ENCODE data around the gene DCAKD.

The DCAKD gene

DNA sequence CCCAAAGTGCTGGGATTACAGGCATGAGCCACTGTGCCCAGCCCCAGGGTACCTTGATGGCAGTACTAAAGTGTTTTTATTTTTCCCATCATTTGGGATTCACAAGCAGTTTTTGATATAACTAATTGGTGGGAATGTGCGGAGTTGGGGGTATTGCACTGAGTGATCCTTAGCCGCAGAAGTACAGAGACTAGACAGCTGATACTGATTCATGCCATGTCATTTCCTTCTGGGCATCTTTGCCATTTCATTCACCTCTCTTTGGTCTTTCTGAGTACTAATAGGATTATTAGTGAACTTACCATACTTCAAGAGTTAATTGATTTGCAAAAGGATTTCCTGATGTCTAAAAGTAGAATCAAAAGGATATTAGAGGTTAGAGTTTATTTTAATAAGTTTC lies 19.4 kb upstream of the DCAKD start:
- H3K4me3 ChIP-seq (replicated peaks; ENCODE audit: low read depth, low read length), result no peak overlapping the region
- TF ChIP-seq, protein P1, sequence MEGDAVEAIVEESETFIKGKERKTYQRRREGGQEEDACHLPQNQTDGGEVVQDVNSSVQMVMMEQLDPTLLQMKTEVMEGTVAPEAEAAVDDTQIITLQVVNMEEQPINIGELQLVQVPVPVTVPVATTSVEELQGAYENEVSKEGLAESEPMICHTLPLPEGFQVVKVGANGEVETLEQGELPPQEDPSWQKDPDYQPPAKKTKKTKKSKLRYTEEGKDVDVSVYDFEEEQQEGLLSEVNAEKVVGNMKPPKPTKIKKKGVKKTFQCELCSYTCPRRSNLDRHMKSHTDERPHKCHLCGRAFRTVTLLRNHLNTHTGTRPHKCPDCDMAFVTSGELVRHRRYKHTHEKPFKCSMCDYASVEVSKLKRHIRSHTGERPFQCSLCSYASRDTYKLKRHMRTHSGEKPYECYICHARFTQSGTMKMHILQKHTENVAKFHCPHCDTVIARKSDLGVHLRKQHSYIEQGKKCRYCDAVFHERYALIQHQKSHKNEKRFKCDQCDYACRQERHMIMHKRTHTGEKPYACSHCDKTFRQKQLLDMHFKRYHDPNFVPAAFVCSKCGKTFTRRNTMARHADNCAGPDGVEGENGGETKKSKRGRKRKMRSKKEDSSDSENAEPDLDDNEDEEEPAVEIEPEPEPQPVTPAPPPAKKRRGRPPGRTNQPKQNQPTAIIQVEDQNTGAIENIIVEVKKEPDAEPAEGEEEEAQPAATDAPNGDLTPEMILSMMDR (IDR thresholded peaks at IDR 0.05; ENCODE audit: low read depth, low read length, missing control alignments), result no peak
- no peak for DNase-seq (ENCODE audit: extremely low read depth, low read depth)

DNA sequence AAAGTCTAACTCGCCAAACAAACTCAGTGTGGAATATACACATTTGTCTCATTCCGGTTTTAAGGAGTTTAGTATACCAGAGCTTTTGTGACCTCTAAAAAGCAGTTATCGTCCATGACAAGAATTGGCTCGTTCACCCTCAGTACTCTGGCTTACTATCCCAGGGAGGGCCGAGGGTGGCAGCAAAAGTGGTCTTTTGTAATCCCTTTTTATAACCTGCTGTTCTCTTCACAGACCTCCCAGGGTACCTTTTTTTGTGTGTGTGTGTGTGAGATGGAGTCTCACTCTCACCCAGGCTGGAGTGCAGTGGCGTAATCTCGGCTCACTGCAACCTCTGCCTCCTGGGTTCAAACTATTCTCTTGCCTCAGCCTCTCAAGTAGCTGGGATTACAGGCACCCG lies 18.6 kb upstream of the DCAKD start:
- TF ChIP-seq, protein P1 (IDR thresholded peaks at IDR 0.05; ENCODE audit: low read depth, low read length, missing control alignments), result no peak
- H3K4me3 ChIP-seq (replicated peaks; ENCODE audit: low read depth, low read length), result no peak overlapping the region
- DNase-seq (ENCODE audit: extremely low read depth, low read depth), result no peak

DNA sequence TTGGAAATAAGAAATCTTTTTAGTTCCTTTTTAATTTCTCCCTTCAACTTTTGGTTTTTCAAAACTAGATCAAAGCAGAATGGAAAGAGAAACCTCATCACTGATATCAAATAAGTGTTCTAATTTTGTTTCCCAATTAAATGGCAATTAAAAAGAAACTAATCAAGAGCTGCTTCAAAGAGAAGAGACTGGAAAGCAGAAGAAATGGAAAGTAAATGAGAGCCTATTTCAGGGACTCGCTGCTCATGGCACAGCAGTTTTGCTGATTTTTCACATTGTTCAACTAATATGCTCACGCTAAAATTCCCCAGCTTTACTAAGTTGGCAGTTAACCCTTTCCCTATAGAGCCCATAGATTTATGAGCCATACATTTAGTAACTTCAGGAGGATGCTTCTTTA lies 16.2 kb upstream of the DCAKD start:
- H3K4me3 ChIP-seq (replicated peaks; ENCODE audit: low read depth, low read length), result no peak overlapping the region
- TF ChIP-seq, protein P1 (IDR thresholded peaks at IDR 0.05; ENCODE audit: low read depth, low read length, missing control alignments), result no peak
- DNase-seq (ENCODE audit: extremely low read depth, low read depth), result no peak

DNA sequence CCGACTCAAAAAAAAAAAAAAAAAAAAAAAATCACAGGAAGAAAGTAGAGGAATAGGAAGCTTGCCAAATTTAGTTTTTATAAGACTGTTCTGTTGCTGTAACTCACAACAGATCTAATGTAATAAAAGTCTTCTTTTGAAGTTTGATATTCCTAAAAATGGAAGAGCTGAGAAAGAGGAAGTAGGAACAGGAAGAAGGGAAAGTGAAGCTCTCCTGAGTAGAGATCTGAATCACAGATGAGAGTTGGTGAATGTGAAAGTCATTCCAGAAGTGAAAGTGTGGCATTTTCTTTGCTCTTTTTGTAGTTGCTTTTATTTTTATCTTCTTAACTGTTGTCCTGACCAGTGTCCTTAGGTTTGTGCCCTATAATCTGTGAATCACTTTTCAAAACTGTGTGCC lies 11.8 kb upstream of the DCAKD start:
- no peak for DNase-seq (ENCODE audit: extremely low read depth, low read depth)
- no peak overlapping the region for H3K4me3 ChIP-seq (replicated peaks; ENCODE audit: low read depth, low read length)
- TF ChIP-seq, protein P1 (IDR thresholded peaks at IDR 0.05; ENCODE audit: low read depth, low read length, missing control alignments), result no peak

DNA sequence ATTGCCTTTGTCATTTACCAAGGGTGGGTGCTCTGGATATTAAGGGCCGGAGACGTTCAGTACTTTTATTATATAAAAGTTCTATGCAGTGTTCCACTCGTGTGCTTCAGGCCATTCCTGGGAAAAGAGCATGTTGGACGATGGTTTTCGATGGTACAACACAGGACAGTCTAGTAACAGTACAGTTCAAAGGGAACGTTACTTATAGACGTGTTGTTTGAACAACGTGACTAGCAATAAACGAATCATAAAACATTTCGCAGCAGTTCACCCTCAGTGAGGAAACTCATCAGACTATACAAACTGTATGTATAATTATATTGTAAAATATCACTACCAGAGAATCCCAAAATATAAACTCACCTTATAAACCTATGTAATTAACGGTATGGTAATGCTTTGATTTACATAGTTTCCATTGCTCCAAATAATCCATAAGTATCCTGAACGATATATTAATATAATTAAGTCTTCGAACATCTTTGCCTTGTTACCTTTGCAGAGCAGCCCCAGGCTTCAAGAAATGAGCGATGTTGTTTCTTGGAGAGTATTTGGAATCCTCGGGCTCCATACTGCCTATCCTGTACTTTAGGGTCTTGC lies 10.3 kb upstream of the DCAKD start:
- no peak for DNase-seq (ENCODE audit: extremely low read depth, low read depth)
- TF ChIP-seq, protein P1 (IDR thresholded peaks at IDR 0.05; ENCODE audit: low read depth, low read length, missing control alignments), result no peak
- H3K4me3 ChIP-seq (replicated peaks; ENCODE audit: low read depth, low read length), result peak overlapping the region; percentile 76

DNA sequence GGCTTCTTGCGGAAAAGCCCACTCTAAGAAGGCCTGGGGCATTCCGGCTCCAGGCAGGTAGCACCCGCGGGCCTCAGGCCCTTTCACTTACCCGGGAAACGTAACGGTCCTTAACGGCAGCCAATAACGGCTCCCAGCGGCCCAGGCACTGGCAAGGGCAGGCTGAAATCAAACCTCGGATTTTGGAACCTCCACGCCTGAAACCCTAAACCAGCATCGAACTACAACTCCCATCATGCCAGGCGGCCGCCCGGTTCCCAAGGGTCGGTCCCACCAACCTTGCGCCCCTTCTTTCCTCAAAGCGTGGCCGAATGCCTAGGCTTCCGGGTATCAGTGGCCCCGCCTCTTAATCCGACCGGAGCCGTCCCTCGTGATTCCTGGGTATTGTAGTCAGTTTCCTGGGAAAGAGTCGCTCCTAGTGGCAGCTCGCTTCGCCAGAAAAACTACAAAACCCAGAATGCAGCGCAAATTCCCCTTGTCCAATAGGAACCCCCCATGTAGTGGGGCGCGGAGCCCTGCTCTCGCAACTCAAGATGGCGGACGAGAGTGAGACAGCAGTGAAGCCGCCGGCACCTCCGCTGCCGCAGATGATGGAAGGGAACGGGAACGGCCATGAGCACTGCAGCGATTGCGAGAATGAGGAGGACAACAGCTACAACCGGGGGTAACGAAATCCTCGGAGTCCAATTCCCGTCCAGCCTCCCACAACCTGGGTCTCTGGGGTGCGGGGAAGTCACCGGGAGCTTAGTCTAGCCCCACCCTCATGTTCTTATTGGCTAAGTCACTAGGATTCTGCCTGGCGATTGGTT lies 9.6 kb upstream of the DCAKD start, which contains the start of gene NMT1:
Gene NMT1 (plus strand): TSS at position 521 of the 809 bp plus-strand sequence. CDS start 13 bp downstream, at position 534.
- H3K4me3 ChIP-seq (replicated peaks; ENCODE audit: low read depth, low read length), result peak within 1 kb of the TSS; percentile 76
- peak; percentile 99 for DNase-seq (ENCODE audit: extremely low read depth, low read depth)
- TF ChIP-seq, protein P1 (IDR thresholded peaks at IDR 0.05; ENCODE audit: low read depth, low read length, missing control alignments), result no peak
